Medulla oblongata (tissue), 1 donor: ENCODE data around the gene SUDS3.

ENCODE experiments used
- DNase-seq: peaks from one replicate; pipeline ENCODE4 v3.0.0-alpha.2; 2015; ENCODE audit errors: extremely low spot score

Gene SUDS3

GRCh38 chr12:118356809-118357256, 19.5 kb upstream of the SUDS3 start:
- peak; percentile 12 for DNase-seq

GRCh38 chr12:118357257-118358007, 18.9 kb upstream of the SUDS3 start:
- DNase-seq: peak; percentile 72

GRCh38 chr12:118358008-118358359, 18.4 kb upstream of the SUDS3 start:
- no peak for DNase-seq

GRCh38 chr12:118358612-118359540, 17.5 kb upstream of the SUDS3 start:
- peak; percentile 49 for DNase-seq

- no peak for DNase-seq
Measured at GRCh38 chr12:118359541-118359915, 16.8 kb upstream of the SUDS3 start.

- no peak for DNase-seq
Measured at GRCh38 chr12:118361092-118361404, 15.3 kb upstream of the SUDS3 start.

GRCh38 chr12:118361889-118362288, 14.5 kb upstream of the SUDS3 start:
- no peak for DNase-seq

- no peak for DNase-seq
Measured at GRCh38 chr12:118368821-118369220, 7.5 kb upstream of the SUDS3 start.

- no peak for DNase-seq
Measured at GRCh38 chr12:118370601-118371000, 5.8 kb upstream of the SUDS3 start.

- peak; percentile 32 for DNase-seq
Measured at GRCh38 chr12:118371321-118372282, 4.8 kb upstream of the SUDS3 start.

GRCh38 chr12:118372541-118373495, 3.5 kb upstream of the SUDS3 start, which contains the start of gene TAOK3:
Gene TAOK3 (minus strand): TSS chr12:118372907. CDS start chr12:118255567, 117,340 bp downstream.
- peak; percentile 99 for DNase-seq

GRCh38 chr12:118373616-118374015, 2.7 kb upstream of the SUDS3 start:
- no peak for DNase-seq

- DNase-seq: no peak
Measured at GRCh38 chr12:118374126-118374725, 2.1 kb upstream of the SUDS3 start.

- peak; percentile 33 for DNase-seq
Measured at GRCh38 chr12:118374909-118375308, 1.4 kb upstream of the SUDS3 start.

GRCh38 chr12:118375348-118375747, 1.0 kb upstream of the SUDS3 start:
- peak; percentile 60 for DNase-seq

GRCh38 chr12:118377021-118377883, 897 bp downstream of the SUDS3 start:
- DNase-seq: peak; percentile 11

- peak; percentile 81 for DNase-seq
Measured at GRCh38 chr12:118377884-118378470, 1.6 kb downstream of the SUDS3 start.

- DNase-seq: peak; percentile 29
Measured at GRCh38 chr12:118391424-118391823, 15.1 kb downstream of the SUDS3 start.

GRCh38 chr12:118391836-118392235, 15.5 kb downstream of the SUDS3 start:
- no peak for DNase-seq
